ENCODE data around the gene MRPS11.

The MRPS11 gene

DNA sequence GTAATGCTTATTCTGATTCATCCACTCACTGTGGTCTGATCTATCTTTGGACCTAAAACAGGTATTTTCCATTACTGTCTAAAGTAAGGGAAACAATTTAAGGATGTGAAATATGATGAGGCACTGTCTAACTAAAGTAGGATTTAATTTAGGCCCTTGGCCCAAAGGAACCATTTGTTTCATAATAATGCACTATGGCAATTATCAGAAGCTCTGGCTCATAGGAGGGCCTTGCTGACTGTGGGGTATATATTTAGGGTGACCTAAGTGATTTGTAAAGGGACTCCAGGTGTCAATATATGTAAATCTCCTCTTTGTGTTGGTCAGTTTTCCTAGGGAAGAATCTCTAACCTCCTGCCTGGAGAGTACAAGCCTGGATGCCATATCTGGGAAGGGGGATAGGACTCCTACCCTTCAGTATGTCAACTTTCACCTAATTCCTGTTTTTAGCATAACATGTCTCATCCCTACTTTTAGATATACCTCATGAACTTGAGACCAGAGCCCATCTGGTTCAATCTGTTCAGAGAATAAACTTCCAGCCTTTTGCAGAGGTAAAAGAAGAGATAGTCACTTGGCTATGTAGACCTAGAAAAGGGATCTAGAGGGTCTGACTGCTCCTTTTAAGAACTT, 58.9 kb downstream of the MRPS11 start:
- Mint-ChIP-seq H3K27ac (no peak overlapping the region), H3K9me3 (no peaks in the 10 kb centered on the region), H3K27me3 (no peaks in the 10 kb centered on the region), H3K36me3 (peaks cover 25% of the 10 kb centered on the region), H3K4me3 (no peak overlapping the region), H3K4me1 (no peaks in the 10 kb centered on the region)
- no peak for DNase-seq
- CTCF ChIA-PET, result no interaction called here

DNA sequence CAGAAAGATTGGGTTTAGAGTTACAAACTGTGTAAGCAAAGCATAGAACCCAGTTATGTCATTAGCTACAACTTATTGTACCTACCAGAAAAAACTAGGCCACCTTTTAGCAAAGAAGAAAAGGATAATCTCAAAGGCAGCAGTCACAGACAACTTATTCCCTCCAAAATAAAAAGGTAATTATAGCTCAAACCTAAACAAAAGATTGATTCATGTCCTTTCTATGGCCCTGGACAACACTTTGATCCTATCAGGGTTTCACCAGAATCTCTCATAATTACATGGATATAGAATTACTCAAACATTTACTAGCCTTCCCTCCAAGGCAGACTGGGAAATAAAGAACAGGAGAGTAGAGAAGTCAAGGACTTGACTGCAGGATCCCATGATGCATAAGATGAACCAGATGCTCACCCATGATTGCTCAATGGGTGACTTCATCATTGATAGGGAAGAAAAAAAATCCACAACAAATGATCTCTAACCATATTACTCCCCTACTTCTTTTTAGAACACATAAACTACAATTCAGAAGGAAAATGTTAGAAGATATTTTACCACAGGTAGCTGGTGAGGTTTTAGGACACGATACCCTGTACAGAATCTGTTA, 61.6 kb downstream of the MRPS11 start:
- Mint-ChIP-seq H3K27ac (no peak overlapping the region), H3K36me3 (peaks cover 25% of the 10 kb centered on the region), H3K9me3 (peaks cover 3% of the 10 kb centered on the region), H3K27me3 (no peaks in the 10 kb centered on the region), H3K4me1 (no peaks in the 10 kb centered on the region), H3K4me3 (no peak overlapping the region)
- CTCF ChIA-PET, result no interaction called here
- DNase-seq, result no peak

All from activated naive CD4-positive, alpha-beta T cell treated with anti-CD3 and anti-CD28 coated beads, Interleukin-2, amount 10 ng/mL, durations not matched to agents 7 days and 5 days (primary cell).